Suppressor macrophage treated with lipopolysaccharide for 1 hour (primary cell): Measurements from ENCODE around the gene ATXN3.

Experiments used
- DNase-seq, 3 donors: peaks; one replicate each; pipeline ENCODE4 v3.0.0-alpha.2; 2020 to 2022

The ATXN3 gene

GRCh38 chr14:92106143-92106926, at the start of gene ATXN3:
Gene ATXN3 (minus strand): TSS chr14:92106582. CDS start chr14:92106552, 30 bp downstream.
- DNase-seq: peak; percentile 99

DNA sequence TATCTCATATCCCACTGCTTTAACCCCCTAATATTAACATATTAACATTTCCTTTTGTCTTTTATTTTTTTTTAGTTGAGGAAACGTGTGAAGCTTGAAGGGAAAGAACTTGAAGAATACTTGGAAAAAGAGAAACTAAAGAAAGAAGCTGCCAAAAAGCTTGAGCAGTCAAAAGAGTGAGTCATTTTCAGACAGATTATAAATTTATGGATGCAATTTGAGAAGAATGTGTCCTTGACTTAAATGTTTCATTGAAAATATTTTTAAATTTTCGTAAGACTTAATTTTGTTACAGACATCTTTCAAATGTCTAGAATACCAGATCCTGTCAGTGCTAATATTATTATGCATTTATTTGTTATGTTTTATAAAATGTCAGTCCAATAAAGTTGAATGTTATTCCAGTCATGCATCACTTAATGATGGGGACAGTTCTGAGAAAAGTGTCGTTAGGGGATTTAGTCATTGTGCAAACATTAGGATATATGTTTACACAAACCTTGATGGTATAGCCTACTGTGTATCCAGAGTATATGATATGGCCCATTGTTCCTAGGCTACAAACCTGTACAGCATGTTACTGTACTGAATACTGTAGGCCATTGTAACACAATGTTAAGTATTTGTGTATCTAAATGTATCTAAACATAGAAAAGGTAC, 48.0 kb upstream of the ATXN3 start:
- DNase-seq: no peak

DNA sequence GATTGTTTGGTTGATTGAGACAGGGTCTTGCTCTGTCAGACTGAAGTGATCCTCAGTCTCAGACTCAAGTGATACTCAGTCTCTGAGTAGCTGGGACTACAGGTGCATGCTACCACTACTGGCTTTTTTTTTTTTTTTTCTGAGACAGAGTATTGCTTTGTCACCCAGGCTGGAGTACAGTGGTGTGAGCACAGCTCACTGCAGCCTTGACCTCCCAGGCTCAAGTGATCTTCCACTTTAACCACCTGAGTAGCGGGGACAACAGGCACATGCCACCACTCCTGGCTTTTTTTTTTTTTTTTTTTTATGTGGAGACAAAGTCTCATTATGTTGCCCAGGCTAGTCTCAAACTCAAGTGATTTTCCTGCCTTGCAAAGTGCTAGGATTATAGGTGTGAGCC, 47.2 kb upstream of the ATXN3 start:
- DNase-seq: no peak

GRCh38 chr14:92144708-92145107, 38.3 kb upstream of the ATXN3 start:
- no peak for DNase-seq

DNA sequence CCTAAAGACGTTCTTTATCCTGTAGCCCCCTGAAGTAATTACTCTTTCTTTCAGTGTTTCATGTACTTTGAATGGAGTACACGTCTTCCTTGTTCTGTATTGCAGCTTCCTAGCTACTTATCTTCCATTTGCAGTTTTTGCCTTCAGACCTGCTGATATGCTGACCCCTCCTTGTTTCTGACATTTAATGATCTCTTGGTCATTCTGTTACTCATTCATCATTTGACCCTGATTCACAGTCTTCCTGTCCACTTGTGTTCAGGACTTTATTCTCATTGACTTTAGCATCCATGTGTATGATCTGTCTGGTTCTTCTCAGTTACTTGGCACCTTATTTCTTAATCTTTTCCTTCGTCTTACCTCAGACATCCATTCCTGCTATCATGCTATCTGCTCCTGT, 37.6 kb upstream of the ATXN3 start:
- DNase-seq: peak in 1 of 3 donors; percentile 10

GRCh38 chr14:92143309-92143708, 36.9 kb upstream of the ATXN3 start:
- no peak for DNase-seq

DNA sequence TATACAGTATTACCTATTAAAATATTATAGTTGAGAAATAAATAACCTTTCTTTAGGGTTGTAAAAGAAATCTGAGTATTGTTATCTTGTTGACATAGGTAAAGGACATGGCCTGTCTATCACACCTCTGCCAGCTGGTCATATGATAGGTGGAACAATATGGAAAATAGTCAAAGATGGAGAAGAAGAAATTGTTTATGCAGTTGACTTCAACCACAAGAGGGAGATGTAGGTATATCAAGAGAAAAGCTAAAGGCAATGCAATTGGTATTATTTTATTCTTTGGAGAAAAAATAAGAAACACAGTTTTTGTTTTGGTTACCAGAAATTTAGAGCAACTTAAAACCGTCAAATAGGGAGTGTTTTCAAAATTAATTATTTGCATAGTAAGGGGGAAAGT, 28.9 kb upstream of the ATXN3 start:
- DNase-seq: peak; percentile 39 to 57 (median 56)

GRCh38 chr14:92134456-92134855, 28.1 kb upstream of the ATXN3 start:
- no peak for DNase-seq

DNA sequence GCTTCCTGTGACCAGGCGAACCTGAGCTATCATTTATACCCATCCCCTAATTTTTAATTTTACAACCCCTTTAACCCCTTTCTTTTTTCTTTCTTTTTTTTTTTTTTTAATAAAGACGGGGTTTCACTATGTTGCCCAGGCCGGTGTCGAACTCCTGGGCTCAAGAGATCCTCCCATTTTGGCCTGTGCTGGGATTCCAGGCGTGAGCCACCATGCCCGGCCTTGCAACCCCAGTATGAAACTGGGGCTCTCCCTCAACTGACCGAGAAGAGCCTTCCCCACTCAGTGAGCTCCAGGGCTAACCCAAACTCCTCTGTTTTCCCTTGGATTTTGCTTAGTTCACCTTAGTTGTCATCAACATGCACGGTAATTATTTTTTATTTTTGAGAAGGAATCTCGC, 16.4 kb upstream of the ATXN3 start:
- DNase-seq: peak in 1 of 3 donors; percentile 14

GRCh38 chr14:92122351-92122677, 15.9 kb upstream of the ATXN3 start:
- DNase-seq: no peak

GRCh38 chr14:92121670-92122350, 15.4 kb upstream of the ATXN3 start, which contains the start of the genes CPSF2 and NDUFB1:
Gene CPSF2 (plus strand): TSS chr14:92121969. CDS start chr14:92130985, 9,016 bp downstream.
Gene NDUFB1 (minus strand): TSS chr14:92121706. CDS start chr14:92117637, 4,069 bp downstream.
- DNase-seq: peak; percentile 90 to 94 (median 91)

DNA sequence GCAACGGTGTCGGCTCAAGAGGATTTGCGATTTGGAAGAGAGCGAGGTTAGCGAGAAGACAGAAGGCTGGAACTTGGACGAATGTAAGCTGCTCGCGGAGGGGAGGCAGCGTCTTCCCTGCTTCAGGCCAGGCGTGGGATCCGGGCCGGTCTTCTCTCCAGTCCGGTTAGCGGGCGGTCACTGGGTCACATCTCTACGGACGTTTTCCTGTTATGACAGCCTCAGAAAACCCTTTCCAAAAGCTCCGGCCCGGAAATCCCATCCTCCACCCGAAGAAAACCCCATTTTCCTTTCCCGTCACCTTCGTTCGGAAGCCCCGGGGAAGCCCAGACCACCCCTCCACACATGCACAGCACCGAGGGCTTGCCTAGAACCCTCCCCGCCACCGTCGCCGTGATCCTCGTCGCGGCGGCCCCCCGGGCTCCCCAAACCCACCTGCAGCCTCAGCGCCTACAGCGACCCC, 14.9 kb upstream of the ATXN3 start:
- peak; percentile 71 to 87 (median 86) for DNase-seq

DNA sequence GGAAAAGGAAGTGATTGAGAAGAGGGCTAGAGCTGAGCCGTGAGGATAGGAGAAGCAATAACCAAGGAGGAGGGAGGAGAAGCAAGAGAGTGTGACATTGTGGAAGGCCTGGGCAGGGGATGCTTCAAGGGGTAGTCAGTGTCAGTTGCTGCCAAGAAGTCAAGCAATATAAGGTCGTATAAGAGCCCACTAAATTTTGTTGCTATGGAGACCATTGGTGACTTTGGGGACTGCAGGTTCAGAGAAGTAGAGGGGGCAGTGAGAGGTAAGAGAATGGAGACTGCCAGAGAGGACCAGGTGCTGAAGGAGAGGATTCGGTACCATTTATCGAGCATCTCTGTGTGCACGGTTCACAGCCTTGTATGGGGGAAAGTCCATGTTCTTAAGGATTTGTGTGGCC, 3.1 kb upstream of the ATXN3 start:
- no peak for DNase-seq

DNA sequence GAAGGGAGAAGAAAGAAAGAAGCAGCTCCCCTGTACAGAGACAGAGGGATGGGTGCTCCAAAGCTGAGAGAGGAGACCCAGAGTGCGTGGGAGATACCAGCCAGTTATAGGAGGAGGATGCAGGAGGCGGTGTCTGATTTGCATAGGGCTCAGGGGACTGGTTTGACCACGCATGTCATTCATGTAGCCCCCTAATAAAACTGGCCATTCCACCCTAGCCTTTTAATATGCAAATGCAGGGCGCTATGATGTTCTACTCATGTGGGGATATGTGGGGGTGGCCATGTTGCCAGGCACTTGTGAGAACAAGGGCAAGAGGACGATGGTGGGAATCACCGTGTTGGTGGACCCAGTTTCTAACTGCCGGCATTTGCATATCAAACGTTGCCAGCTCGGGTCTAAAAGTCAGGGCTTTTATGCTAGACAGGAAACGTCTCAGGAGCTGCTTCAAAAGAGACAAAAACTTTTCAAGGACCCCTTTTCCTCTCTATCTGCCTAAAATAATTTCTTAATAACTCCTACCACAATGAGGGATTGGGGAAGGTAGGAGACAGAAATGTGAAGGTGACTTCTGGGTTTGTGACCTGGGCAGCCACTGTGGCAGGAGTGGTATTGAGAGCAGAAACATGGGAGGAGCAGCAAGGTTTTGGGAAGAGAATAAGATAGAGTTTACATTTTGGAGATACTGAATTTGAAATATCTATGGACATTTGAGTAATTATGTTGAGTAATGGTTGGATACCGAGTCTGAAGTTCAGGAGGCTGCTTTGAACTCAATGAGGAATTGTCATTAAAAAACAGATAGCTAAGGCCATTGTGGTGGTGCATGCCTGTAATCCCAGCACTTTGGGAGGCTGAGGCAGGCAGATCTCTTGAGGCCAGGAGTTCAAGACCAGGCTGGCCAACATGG, 2.2 kb upstream of the ATXN3 start:
- no peak for DNase-seq

GRCh38 chr14:92105893-92106142, 564 bp downstream of the ATXN3 start:
- DNase-seq: peak; percentile 89 to 90 (median 90)

GRCh38 chr14:92105073-92105892, 1.1 kb downstream of the ATXN3 start:
- DNase-seq: no peak

- DNase-seq: peak in 2 of 3 donors; percentile 27 to 31
These were observed 2.9 kb downstream of the ATXN3 start for GRCh38 chr14:92103363-92103989.

DNA sequence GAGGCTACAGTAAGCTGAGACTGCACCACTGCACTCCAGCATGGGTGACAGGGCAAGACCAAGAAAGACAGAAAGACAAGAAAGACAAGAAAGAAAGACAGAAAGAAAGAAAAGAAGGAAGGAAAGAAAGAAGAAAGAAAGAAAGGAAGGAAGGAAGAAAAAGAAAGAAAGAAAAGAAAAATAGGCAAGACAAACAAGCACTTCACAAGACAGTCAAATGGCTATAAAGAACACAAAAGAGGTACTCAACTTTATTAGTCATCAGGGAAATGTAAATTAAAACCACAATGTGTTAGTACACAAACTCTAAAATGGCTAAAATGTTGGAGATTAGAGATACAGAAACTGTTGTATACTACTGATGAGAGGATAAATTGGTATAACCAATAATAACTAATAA, 6.6 kb downstream of the ATXN3 start:
- DNase-seq: peak in 1 of 3 donors; percentile 29

DNA sequence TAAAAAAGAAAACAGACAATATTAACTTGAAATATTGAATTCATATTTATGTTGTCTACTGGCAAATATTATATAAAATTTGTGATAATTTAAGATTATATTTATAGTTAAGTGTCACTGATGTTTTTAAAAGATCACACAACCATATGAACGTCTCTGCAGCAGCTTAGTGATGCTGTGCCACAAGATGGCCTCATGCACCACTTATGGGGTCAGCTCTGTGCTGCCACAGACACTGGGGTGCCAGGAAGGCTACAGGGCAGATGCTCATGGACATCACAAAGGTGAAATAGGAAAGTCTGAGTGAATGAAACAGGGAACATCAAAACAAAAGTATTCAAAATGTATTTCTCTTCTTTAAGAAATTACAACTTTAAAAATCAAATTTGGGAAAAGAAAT, 13.1 kb downstream of the ATXN3 start:
- DNase-seq: peak in 2 of 3 donors; percentile 27 to 39

DNA sequence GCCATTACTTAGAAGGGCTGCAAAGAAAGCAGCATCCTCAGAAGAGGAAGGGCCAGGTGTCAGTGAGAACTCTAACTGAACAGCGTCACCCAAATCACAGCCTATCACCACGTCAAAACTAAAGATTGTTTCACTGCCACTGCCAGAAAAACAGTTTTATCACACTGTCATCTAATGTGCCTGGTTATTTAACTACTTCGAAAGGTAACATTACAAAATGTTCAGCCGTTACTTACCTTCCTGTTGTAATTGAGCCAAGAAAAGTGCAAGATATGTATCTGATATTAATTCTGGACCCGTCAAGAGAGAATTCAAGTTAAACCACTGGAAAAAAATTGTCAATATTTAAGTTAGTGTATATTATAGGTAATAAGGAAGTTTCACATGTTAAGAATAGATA, 17.9 kb downstream of the ATXN3 start:
- DNase-seq: no peak

GRCh38 chr14:92074555-92074954, 31.8 kb downstream of the ATXN3 start:
- no peak for DNase-seq
